ENCODE measurements around the gene MAN2B2. TPM values are rescaled to one million over a fixed set of nuclear protein-coding genes. Genes with fewer than 3 reads are reported as not detected.
A peak's percentile ranks its signal among the peaks of the same experiment; 100 is the strongest.

MAN2B2 gene
- polyA plus RNA-seq, 4 donors, result 17.3 to 19.2 (median 18.7) TPM

GRCh38 chr4:6546091-6546490 lies 28.9 kb upstream of the MAN2B2 start:
- no peak for DNase-seq (ENCODE audit: low read depth in 4 of 4, low spot score in 3 of 4)

GRCh38 chr4:6546681-6547447 lies 28.1 kb upstream of the MAN2B2 start:
- peak; percentile 21 to 56 (median 43) for DNase-seq (ENCODE audit: low read depth in 4 of 4, low spot score in 3 of 4)

GRCh38 chr4:6548201-6548881 lies 26.6 kb upstream of the MAN2B2 start:
- DNase-seq (ENCODE audit: low read depth in 4 of 4, low spot score in 3 of 4), result no peak

GRCh38 chr4:6548882-6549230 lies 26.1 kb upstream of the MAN2B2 start:
- DNase-seq (ENCODE audit: low read depth in 4 of 4, low spot score in 3 of 4), result no peak

- no peak for DNase-seq (ENCODE audit: low read depth in 4 of 4, low spot score in 3 of 4)
Measured at GRCh38 chr4:6549445-6549844, 25.5 kb upstream of the MAN2B2 start.

GRCh38 chr4:6549890-6550620 lies 24.9 kb upstream of the MAN2B2 start:
- DNase-seq (ENCODE audit: low read depth in 4 of 4, low spot score in 3 of 4), result no peak

GRCh38 chr4:6550821-6551220 lies 24.2 kb upstream of the MAN2B2 start:
- DNase-seq (ENCODE audit: low read depth in 4 of 4, low spot score in 3 of 4), result no peak

- DNase-seq (ENCODE audit: low read depth in 4 of 4, low spot score in 3 of 4), result no peak
Measured at GRCh38 chr4:6551660-6552059, 23.3 kb upstream of the MAN2B2 start.

- no peak for DNase-seq (ENCODE audit: low read depth in 4 of 4, low spot score in 3 of 4)
Measured at GRCh38 chr4:6555519-6555918, 19.5 kb upstream of the MAN2B2 start.

- no peak for DNase-seq (ENCODE audit: low read depth in 4 of 4, low spot score in 3 of 4)
Measured at GRCh38 chr4:6556263-6556662, 18.7 kb upstream of the MAN2B2 start.

GRCh38 chr4:6557185-6557584 lies 17.8 kb upstream of the MAN2B2 start:
- no peak for DNase-seq (ENCODE audit: low read depth in 4 of 4, low spot score in 3 of 4)

- no peak for DNase-seq (ENCODE audit: low read depth in 4 of 4, low spot score in 3 of 4)
Measured at GRCh38 chr4:6557856-6558255, 17.1 kb upstream of the MAN2B2 start.

- DNase-seq (ENCODE audit: low read depth in 4 of 4, low spot score in 3 of 4), result no peak
Measured at GRCh38 chr4:6560416-6561172, 14.4 kb upstream of the MAN2B2 start.

- DNase-seq (ENCODE audit: low read depth in 4 of 4, low spot score in 3 of 4), result no peak
Measured at GRCh38 chr4:6561173-6561516, 13.8 kb upstream of the MAN2B2 start.

- DNase-seq (ENCODE audit: low read depth in 4 of 4, low spot score in 3 of 4), result no peak
Measured at GRCh38 chr4:6561706-6562371, 13.2 kb upstream of the MAN2B2 start.

- no peak for DNase-seq (ENCODE audit: low read depth in 4 of 4, low spot score in 3 of 4)
Measured at GRCh38 chr4:6562931-6563901, 11.8 kb upstream of the MAN2B2 start.

GRCh38 chr4:6563935-6564645 lies 10.9 kb upstream of the MAN2B2 start:
- DNase-seq (ENCODE audit: low read depth in 4 of 4, low spot score in 3 of 4), result no peak

- no peak for DNase-seq (ENCODE audit: low read depth in 4 of 4, low spot score in 3 of 4)
Measured at GRCh38 chr4:6565691-6566390, 9.1 kb upstream of the MAN2B2 start.
